Osteoblast (primary cell): ENCODE measurements around the gene YES1. TPM values are rescaled to one million over a fixed set of nuclear protein-coding genes. Genes with fewer than 3 reads are reported as not detected.

Experiments used
- DNase-seq: peaks from one replicate; pipeline ENCODE4 v3.0.0; 2011; ENCODE audit warnings: low spot score, mixed read lengths; ENCODE audit not compliant: insufficient read length; ENCODE audit errors: missing footprints
- H2AFZ ChIP-seq: 2 replicates; pipeline ENCODE4 v1.6.0; 2011; ENCODE audit warnings: mild to moderate bottlenecking, low read length
- H3K27ac ChIP-seq: 2 replicates; pipeline ENCODE4 v1.5.1; 2011; ENCODE audit warnings: mild to moderate bottlenecking, low read depth, low read length, moderate library complexity
- H3K27me3 ChIP-seq: 2 replicates; pipeline ENCODE4 v1.6.0; 2012; ENCODE audit warnings: mild to moderate bottlenecking, control low read depth, inconsistent platforms, low read length, moderate library complexity; ENCODE audit not compliant: insufficient read depth
- H3K36me3 ChIP-seq: 2 replicates; pipeline ENCODE4 v1.5.1; 2011; ENCODE audit warnings: mild to moderate bottlenecking, low read length, control low read depth, moderate library complexity; ENCODE audit not compliant: insufficient read depth
- H3K4me1 ChIP-seq: 2 replicates; pipeline ENCODE4 v1.5.1; 2011; ENCODE audit warnings: mild to moderate bottlenecking, low read length, control low read depth, moderate library complexity; ENCODE audit not compliant: insufficient read depth
- H3K4me2 ChIP-seq: 2 replicates; pipeline ENCODE4 v1.6.0; 2011; ENCODE audit warnings: mild to moderate bottlenecking, low read length; ENCODE audit not compliant: insufficient read depth
- H3K4me3 ChIP-seq: fragments of 200-600 bp; sonication (generic); 3 replicates; pipeline ENCODE4 v1.5.1; 2012; ENCODE audit warnings: mild to moderate bottlenecking, low read length, inconsistent platforms; ENCODE audit not compliant: insufficient read depth
- H3K79me2 ChIP-seq: 2 replicates; pipeline ENCODE4 v1.6.0; 2012; ENCODE audit warnings: mild to moderate bottlenecking, low read length, control low read depth, inconsistent platforms; ENCODE audit not compliant: insufficient read depth
- H3K9me3 ChIP-seq: 2 replicates; pipeline ENCODE4 v1.5.1; 2011; ENCODE audit warnings: low read depth, low read length, control low read depth
- H4K20me1 ChIP-seq: 2 replicates; pipeline ENCODE4 v1.6.0; 2012; ENCODE audit warnings: mild to moderate bottlenecking, low read length, control low read depth; ENCODE audit not compliant: insufficient read depth
- small RNA-seq: library from RNA; depleted of rRNA; stranded (forward); fragments of <200 nt; gene quantifications from one replicate; pipeline ENCODE3, GENCODE V24; 2012
- total RNA-seq: library from RNA; depleted of rRNA; stranded (reverse); fragments of >200 nt; gene quantifications from 2 replicates; pipeline ENCODE4 v1.2.3, GENCODE V29; 2012
- TF ChIP-seq, protein P1 (sequence below): IDR thresholded peaks from 2 replicates; pipeline ENCODE4 v1.5.1; 2011; ENCODE audit warnings: mild to moderate bottlenecking, low read depth, low read length, moderate library complexity; ENCODE audit errors: extremely low read depth

Gene YES1
- total RNA-seq, 1 donor: 99.5 TPM

DNA sequence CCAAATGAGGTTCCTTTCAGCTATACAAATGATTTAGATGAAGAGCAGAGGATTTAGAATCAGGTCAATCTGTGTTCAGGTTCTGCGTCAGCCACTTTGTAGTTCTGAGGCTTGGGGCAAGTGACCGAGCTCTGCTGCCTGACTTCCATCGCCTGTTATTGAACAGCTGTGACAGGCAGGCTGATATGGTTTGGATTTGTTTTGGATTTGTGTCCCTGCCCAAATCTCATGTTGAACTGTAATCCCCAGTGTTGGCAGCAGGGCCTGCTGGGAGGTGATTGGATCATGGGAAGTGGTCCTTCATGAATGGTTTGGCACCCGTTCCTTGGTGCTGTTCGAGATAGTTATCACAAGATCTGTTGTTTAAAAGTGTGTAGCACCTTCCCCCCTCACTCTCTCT is 136.0 kb downstream of the YES1 start:
- Histone ChIP-seq H3K4me2 (no peak overlapping the region), H3K36me3 (peaks cover 72% of the 10 kb centered on the region), H3K4me3 (no peak overlapping the region), H3K9me3 (no peaks in the 10 kb centered on the region), H4K20me1 (no peaks in the 10 kb centered on the region), H3K27me3 (no peaks in the 10 kb centered on the region), H3K27ac (no peak overlapping the region), H3K79me2 (peaks cover 2% of the 10 kb centered on the region), H3K4me1 (peaks cover 4% of the 10 kb centered on the region), H2AFZ (no peak overlapping the region)
- TF ChIP-seq, protein P1, sequence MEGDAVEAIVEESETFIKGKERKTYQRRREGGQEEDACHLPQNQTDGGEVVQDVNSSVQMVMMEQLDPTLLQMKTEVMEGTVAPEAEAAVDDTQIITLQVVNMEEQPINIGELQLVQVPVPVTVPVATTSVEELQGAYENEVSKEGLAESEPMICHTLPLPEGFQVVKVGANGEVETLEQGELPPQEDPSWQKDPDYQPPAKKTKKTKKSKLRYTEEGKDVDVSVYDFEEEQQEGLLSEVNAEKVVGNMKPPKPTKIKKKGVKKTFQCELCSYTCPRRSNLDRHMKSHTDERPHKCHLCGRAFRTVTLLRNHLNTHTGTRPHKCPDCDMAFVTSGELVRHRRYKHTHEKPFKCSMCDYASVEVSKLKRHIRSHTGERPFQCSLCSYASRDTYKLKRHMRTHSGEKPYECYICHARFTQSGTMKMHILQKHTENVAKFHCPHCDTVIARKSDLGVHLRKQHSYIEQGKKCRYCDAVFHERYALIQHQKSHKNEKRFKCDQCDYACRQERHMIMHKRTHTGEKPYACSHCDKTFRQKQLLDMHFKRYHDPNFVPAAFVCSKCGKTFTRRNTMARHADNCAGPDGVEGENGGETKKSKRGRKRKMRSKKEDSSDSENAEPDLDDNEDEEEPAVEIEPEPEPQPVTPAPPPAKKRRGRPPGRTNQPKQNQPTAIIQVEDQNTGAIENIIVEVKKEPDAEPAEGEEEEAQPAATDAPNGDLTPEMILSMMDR: no peak
- DNase-seq: no peak

DNA sequence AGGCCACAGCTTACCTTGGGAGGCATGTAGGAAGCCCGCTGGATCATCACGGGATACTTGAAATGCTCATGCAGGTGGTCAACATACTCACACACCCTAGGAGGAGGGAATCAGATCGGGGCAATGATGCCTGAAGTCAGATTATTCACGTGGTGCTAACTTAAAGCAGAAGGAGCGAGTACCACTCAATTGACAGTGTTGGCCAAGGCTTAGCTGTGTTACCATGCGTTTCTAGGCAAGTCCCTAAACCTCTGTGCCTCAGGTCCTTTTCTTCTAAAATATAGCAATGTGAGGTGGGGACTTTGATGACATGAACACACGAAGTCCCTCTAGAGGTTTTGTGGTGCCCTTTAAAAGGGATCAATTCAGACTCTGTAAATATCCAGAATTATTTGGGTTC is 136.7 kb downstream of the YES1 start:
- H3K27me3 ChIP-seq: no peaks in the 10 kb centered on the region
- no peak overlapping the region for H3K4me3 ChIP-seq
- peaks cover 2% of the 10 kb centered on the region for H3K79me2 ChIP-seq
- peaks cover 77% of the 10 kb centered on the region for H3K36me3 ChIP-seq
- no peak overlapping the region for H3K27ac ChIP-seq
- peaks cover 4% of the 10 kb centered on the region for H3K4me1 ChIP-seq
- no peaks in the 10 kb centered on the region for H4K20me1 ChIP-seq
- H3K9me3 ChIP-seq: no peaks in the 10 kb centered on the region
- TF ChIP-seq, protein P1: no peak
- no peak for DNase-seq
- H3K4me2 ChIP-seq: no peak overlapping the region
- H2AFZ ChIP-seq: no peak overlapping the region

DNA sequence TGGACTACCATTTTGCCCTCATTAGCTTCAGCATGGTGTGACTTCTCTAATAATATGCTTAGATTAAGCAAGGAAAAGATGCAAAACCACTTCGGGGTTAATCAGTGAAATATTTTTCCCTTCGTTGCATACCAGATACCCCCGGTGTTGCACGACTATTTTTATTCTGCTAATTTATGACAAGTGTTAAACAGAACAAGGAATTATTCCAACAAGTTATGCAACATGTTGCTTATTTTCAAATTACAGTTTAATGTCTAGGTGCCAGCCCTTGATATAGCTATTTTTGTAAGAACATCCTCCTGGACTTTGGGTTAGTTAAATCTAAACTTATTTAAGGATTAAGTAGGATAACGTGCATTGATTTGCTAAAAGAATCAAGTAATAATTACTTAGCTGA is 138.3 kb downstream of the YES1 start:
- Histone ChIP-seq H3K4me2 (no peak overlapping the region), H3K4me3 (no peak overlapping the region), H3K27me3 (no peaks in the 10 kb centered on the region), H4K20me1 (no peaks in the 10 kb centered on the region), H3K27ac (no peak overlapping the region), H3K79me2 (peaks cover 2% of the 10 kb centered on the region), H3K36me3 (peaks cover 83% of the 10 kb centered on the region), H3K9me3 (no peaks in the 10 kb centered on the region), H2AFZ (no peak overlapping the region), H3K4me1 (peaks cover 4% of the 10 kb centered on the region)
- no peak for DNase-seq
- TF ChIP-seq, protein P1: no peak

DNA sequence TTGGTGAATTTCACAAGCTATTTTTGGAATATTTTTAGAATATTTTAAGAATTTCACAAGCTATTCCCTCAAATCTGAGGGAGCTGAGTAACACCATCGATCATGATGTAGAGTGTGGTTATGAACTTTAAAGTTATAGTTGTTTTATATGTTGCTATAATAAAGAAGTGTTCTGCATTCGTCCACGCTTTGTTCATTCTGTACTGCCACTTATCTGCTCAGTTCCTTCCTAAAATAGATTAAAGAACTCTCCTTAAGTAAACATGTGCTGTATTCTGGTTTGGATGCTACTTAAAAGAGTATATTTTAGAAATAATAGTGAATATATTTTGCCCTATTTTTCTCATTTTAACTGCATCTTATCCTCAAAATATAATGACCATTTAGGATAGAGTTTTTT is 138.7 kb downstream of the YES1 start:
- Histone ChIP-seq H3K9me3 (no peaks in the 10 kb centered on the region), H3K4me1 (peaks cover 4% of the 10 kb centered on the region), H3K4me2 (no peak overlapping the region), H3K27me3 (no peaks in the 10 kb centered on the region), H3K4me3 (no peak overlapping the region), H3K27ac (no peak overlapping the region), H3K36me3 (peaks cover 79% of the 10 kb centered on the region), H2AFZ (no peak overlapping the region), H4K20me1 (no peaks in the 10 kb centered on the region), H3K79me2 (peaks cover 2% of the 10 kb centered on the region)
- TF ChIP-seq, protein P1: no peak
- no peak for DNase-seq

Small RNA genes lying within 50 kb of the gene (small RNA-seq; reads per million reads assigned to genes)
- gene BOLA2P1 (not detected), gene RNU1-109P (not detected)

Other genes with a start within 250 kb of the YES1 start
- gene CETN1, start 231.9 kb downstream of the YES1 start, total RNA-seq: not detected in 2 replicates
- 0.72 TPM in 1 of 2 replicates, not detected in the other for gene CLUL1, start 215.3 kb downstream of the YES1 start, total RNA-seq
- 4.7 and 5.3 TPM in 2 replicates for gene TYMS, start 154.6 kb downstream of the YES1 start, total RNA-seq
- gene ENOSF1, start 99.6 kb downstream of the YES1 start, total RNA-seq: 47.0 and 56.3 TPM in 2 replicates
- not detected in 2 replicates for gene ADCYAP1, start 92.6 kb upstream of the YES1 start, total RNA-seq